ENCODE data around the gene SP4. TPM values are rescaled to one million over a fixed set of nuclear protein-coding genes. Genes with fewer than 3 reads are reported as not detected.

Gene SP4
- total RNA-seq, 1 donor = 17.0 TPM

GRCh38 chr7:21426286-21427181 is 1.3 kb upstream of the SP4 start:
- DNase-seq (ENCODE audit: low read depth) = peak; percentile 2
- TF ChIP-seq CTCF (IDR thresholded peaks at IDR 0.05; ENCODE audit: insufficient read depth, low read length) = no peak
- peak overlapping the region; percentile 70 for H3K4me3 ChIP-seq (ENCODE audit: low read depth, low read length)

GRCh38 chr7:21427182-21427870 is 557 bp upstream of the SP4 start:
- peak; percentile 97 for DNase-seq (ENCODE audit: low read depth)
- peak overlapping the region; percentile 86 for H3K4me3 ChIP-seq (ENCODE audit: low read depth, low read length)
- no peak for TF ChIP-seq CTCF (IDR thresholded peaks at IDR 0.05; ENCODE audit: insufficient read depth, low read length)

- DNase-seq (ENCODE audit: low read depth) = no peak
- H3K4me3 ChIP-seq (ENCODE audit: low read depth, low read length) = peak overlapping the region; percentile 59
- TF ChIP-seq CTCF (IDR thresholded peaks at IDR 0.05; ENCODE audit: insufficient read depth, low read length) = no peak
Measured at GRCh38 chr7:21428659-21428941, 717 bp downstream of the SP4 start.

GRCh38 chr7:21429021-21429420 is 1.1 kb downstream of the SP4 start:
- peak; percentile 1 for DNase-seq (ENCODE audit: low read depth)
- TF ChIP-seq CTCF (IDR thresholded peaks at IDR 0.05; ENCODE audit: insufficient read depth, low read length) = no peak
- peak overlapping the region; percentile 59 for H3K4me3 ChIP-seq (ENCODE audit: low read depth, low read length)

GRCh38 chr7:21429786-21430574 is 2.1 kb downstream of the SP4 start:
- no peak for DNase-seq (ENCODE audit: low read depth)
- no peak overlapping the region for H3K4me3 ChIP-seq (ENCODE audit: low read depth, low read length)

More at GRCh38 chr7:21429786-21430574, 2.1 kb downstream of the SP4 start:
- no peak for TF ChIP-seq CTCF (IDR thresholded peaks at IDR 0.05; ENCODE audit: insufficient read depth, low read length)

Measured in fibroblast of the aortic adventitia (primary cell).